Measurements from ENCODE around the gene HCN4. TPM values are rescaled to one million over a fixed set of nuclear protein-coding genes. Genes with fewer than 3 reads are reported as not detected.

Gene HCN4
- not detected in 2 replicates for total RNA-seq

DNA sequence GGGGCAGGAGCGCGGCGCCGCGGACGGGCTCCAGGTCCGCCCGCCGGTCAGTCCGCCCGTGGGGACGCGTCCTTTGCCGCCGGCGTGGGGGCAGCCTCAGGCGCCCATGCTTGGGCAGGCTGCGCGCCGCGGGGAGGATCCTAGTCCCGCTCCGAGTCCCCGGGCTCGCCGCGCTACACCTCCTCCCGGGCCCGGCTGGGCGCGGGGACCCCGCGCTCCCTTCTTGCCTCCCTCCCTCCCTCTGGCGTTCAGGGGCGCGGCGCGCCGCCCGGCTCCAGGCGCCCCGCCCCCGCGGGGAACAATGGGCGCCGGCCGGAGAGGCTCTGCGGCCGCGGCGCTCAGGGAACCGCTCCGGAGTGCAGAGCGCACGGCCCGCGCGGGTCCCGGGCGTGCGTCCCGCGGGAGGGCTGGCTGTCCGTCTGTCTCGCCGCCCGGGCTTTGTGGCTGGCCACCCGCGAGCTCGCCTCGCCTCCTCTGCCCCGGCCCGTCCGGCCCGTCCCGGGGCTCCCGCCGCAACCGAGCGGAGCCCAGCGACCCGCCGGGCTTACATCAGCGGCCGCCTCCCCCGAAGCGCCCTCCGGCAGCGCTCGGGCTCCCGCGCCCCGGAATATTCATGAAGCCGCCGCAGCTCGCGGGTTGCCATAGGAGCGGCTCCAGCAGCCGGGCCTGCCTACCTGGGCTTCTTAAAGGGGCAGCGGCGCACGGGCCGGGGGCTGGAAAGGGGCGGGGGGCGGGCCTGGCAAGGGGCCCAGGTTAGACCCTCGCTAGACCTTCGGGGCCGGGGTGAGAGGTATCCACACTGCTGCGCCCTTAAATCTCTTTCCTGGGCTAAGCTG is at the start of gene HCN4:
TSS of gene HCN4 (minus strand) at position 658 of the 836 bp plus-strand sequence. CDS start 688 bp downstream, outside the sequence.

Other genes with a start within 250 kb of the HCN4 start
- not detected in 2 replicates for gene REC114, start 74.2 kb upstream of the HCN4 start, total RNA-seq